ENCODE data around the gene PEPD. TPM values are rescaled to one million over a fixed set of nuclear protein-coding genes. Genes with fewer than 3 reads are reported as not detected.
A peak's percentile ranks its signal among the peaks of the same experiment; 100 is the strongest.
"Not testable (repeated sequence)": the region's sequence is repeated elsewhere in the genome, so short reads cannot be mapped to it uniquely, and the experiment has no call there.

The PEPD gene
- 10 to 100 TPM; 38.1 to 44.5 TPM for total RNA-seq

- peak; percentile 84 for DNase-seq
- H3K4me3 Mint-ChIP-seq, result peak within 1 kb of the TSS; percentile 79
- ChIA-PET POLR2A (no interaction called here), CTCF (no interaction called here)
- H3K9me3 Mint-ChIP-seq, result no peaks in the 10 kb centered on the region
- H3K27ac Mint-ChIP-seq, result peak within 1 kb of the TSS; percentile 50
- H3K4me1 Mint-ChIP-seq, result peaks cover 23% of the 10 kb centered on the region
- no peaks in the 10 kb centered on the region for H3K27me3 Mint-ChIP-seq
- no peaks in the 10 kb centered on the region for H3K36me3 Mint-ChIP-seq (ENCODE audit: low read depth)
Measured at GRCh38 chr19:33521480-33522370, at the start of gene PEPD. PEPD (minus strand) TSS chr19:33521791; CDS start chr19:33521760, 31 bp downstream.

- Mint-ChIP-seq H3K4me3 (no peak overlapping the region), H3K27me3 (peaks cover 16% of the 10 kb centered on the region), H3K36me3 (ENCODE audit: low read depth) (no peaks in the 10 kb centered on the region), H3K4me1 (no peaks in the 10 kb centered on the region), H3K9me3 (peaks cover 14% of the 10 kb centered on the region), H3K27ac (no peak overlapping the region)
- POLR2A ChIA-PET, result no interaction called here
- CTCF ChIA-PET, result no interaction called here
- DNase-seq, result no peak
Measured at GRCh38 chr19:33569821-33570220, 48.2 kb upstream of the PEPD start.

- DNase-seq, result no peak
- Mint-ChIP-seq H3K27ac (no peak overlapping the region), H3K4me3 (no peak overlapping the region), H3K4me1 (no peaks in the 10 kb centered on the region), H3K27me3 (peaks cover 16% of the 10 kb centered on the region), H3K36me3 (ENCODE audit: low read depth) (no peaks in the 10 kb centered on the region), H3K9me3 (peaks cover 3% of the 10 kb centered on the region)
- ChIA-PET POLR2A (no interaction called here), CTCF (no interaction called here)
Measured at GRCh38 chr19:33568706-33569105, 47.1 kb upstream of the PEPD start.

- Mint-ChIP-seq H3K9me3 (no peaks in the 10 kb centered on the region), H3K4me1 (no peaks in the 10 kb centered on the region), H3K4me3 (no peak overlapping the region), H3K36me3 (ENCODE audit: low read depth) (no peaks in the 10 kb centered on the region), H3K27me3 (peaks cover 2% of the 10 kb centered on the region), H3K27ac (no peak overlapping the region)
- ChIA-PET POLR2A (no interaction called here), CTCF (no interaction called here)
- no peak for DNase-seq
Measured at GRCh38 chr19:33564836-33565338, 43.3 kb upstream of the PEPD start.

GRCh38 chr19:33562636-33563035, 41.0 kb upstream of the PEPD start:
- no peak for DNase-seq
- no peak overlapping the region for H3K27ac Mint-ChIP-seq
- H3K4me1 Mint-ChIP-seq, result no peaks in the 10 kb centered on the region
- POLR2A ChIA-PET, result no interaction called here
- no peaks in the 10 kb centered on the region for H3K27me3 Mint-ChIP-seq
- H3K9me3 Mint-ChIP-seq, result no peaks in the 10 kb centered on the region
- no peak overlapping the region for H3K4me3 Mint-ChIP-seq
- H3K36me3 Mint-ChIP-seq (ENCODE audit: low read depth), result no peaks in the 10 kb centered on the region
- CTCF ChIA-PET, result no interaction called here

GRCh38 chr19:33561666-33562065, 40.1 kb upstream of the PEPD start:
- DNase-seq; H3K9me3 Mint-ChIP-seq; H3K27ac Mint-ChIP-seq; H3K4me1 Mint-ChIP-seq; CTCF ChIA-PET; POLR2A ChIA-PET; H3K27me3 Mint-ChIP-seq; H3K4me3 Mint-ChIP-seq; H3K36me3 Mint-ChIP-seq (ENCODE audit: low read depth): not testable (repeated sequence)

- no peaks in the 10 kb centered on the region for H3K27me3 Mint-ChIP-seq
- H3K27ac Mint-ChIP-seq, result no peak overlapping the region
- ChIA-PET CTCF (no interaction called here), POLR2A (no interaction called here)
- no peaks in the 10 kb centered on the region for H3K36me3 Mint-ChIP-seq (ENCODE audit: low read depth)
- no peak overlapping the region for H3K4me3 Mint-ChIP-seq
- DNase-seq, result no peak
- H3K4me1 Mint-ChIP-seq, result no peaks in the 10 kb centered on the region
- no peaks in the 10 kb centered on the region for H3K9me3 Mint-ChIP-seq
Measured at GRCh38 chr19:33561261-33561660, 39.7 kb upstream of the PEPD start.

- Mint-ChIP-seq H3K4me1 (no peaks in the 10 kb centered on the region), H3K27ac (no peak overlapping the region), H3K4me3 (no peak overlapping the region), H3K36me3 (ENCODE audit: low read depth) (no peaks in the 10 kb centered on the region), H3K9me3 (no peaks in the 10 kb centered on the region), H3K27me3 (no peaks in the 10 kb centered on the region)
- DNase-seq, result no peak
- ChIA-PET CTCF (no interaction called here), POLR2A (no interaction called here)
Measured at GRCh38 chr19:33559996-33560395, 38.4 kb upstream of the PEPD start.

- H3K4me3 Mint-ChIP-seq, result no peak overlapping the region
- ChIA-PET CTCF (no interaction called here), POLR2A (no interaction called here)
- H3K9me3 Mint-ChIP-seq, result no peaks in the 10 kb centered on the region
- DNase-seq, result no peak
- no peak overlapping the region for H3K27ac Mint-ChIP-seq
- H3K27me3 Mint-ChIP-seq, result no peaks in the 10 kb centered on the region
- no peaks in the 10 kb centered on the region for H3K36me3 Mint-ChIP-seq (ENCODE audit: low read depth)
- H3K4me1 Mint-ChIP-seq, result no peaks in the 10 kb centered on the region
Measured at GRCh38 chr19:33558856-33559255, 37.3 kb upstream of the PEPD start.

GRCh38 chr19:33558151-33558550, 36.6 kb upstream of the PEPD start:
- ChIA-PET POLR2A (interaction anchor here (0.5 kb wide), 1 partner anchor 102 kb away, joined by 5 read pairs; no protein-coding TSS in a partner anchor), CTCF (no interaction called here)

GRCh38 chr19:33557720-33558119, 36.1 kb upstream of the PEPD start:
- Mint-ChIP-seq H3K27me3 (no peaks in the 10 kb centered on the region), H3K36me3 (ENCODE audit: low read depth) (no peaks in the 10 kb centered on the region), H3K27ac (no peak overlapping the region), H3K4me1 (no peaks in the 10 kb centered on the region), H3K4me3 (no peak overlapping the region), H3K9me3 (no peaks in the 10 kb centered on the region)
- ChIA-PET CTCF (no interaction called here), POLR2A (interaction anchor here (0.5 kb wide), 1 partner anchor 102 kb away, joined by 5 read pairs; no protein-coding TSS in a partner anchor)
- no peak for DNase-seq

More at GRCh38 chr19:33558151-33558550, 36.6 kb upstream of the PEPD start:
- no peak overlapping the region for H3K4me3 Mint-ChIP-seq
- DNase-seq, result no peak
- H3K36me3 Mint-ChIP-seq (ENCODE audit: low read depth), result no peaks in the 10 kb centered on the region
- no peak overlapping the region for H3K27ac Mint-ChIP-seq
- no peaks in the 10 kb centered on the region for H3K4me1 Mint-ChIP-seq
- H3K27me3 Mint-ChIP-seq, result no peaks in the 10 kb centered on the region
- H3K9me3 Mint-ChIP-seq, result no peaks in the 10 kb centered on the region

- ChIA-PET CTCF (no interaction called here), POLR2A (no interaction called here)
- DNase-seq, result no peak
- Mint-ChIP-seq H3K27me3 (no peaks in the 10 kb centered on the region), H3K4me3 (no peak overlapping the region), H3K27ac (no peak overlapping the region), H3K4me1 (no peaks in the 10 kb centered on the region), H3K36me3 (ENCODE audit: low read depth) (no peaks in the 10 kb centered on the region), H3K9me3 (no peaks in the 10 kb centered on the region)
Measured at GRCh38 chr19:33557196-33557595, 35.6 kb upstream of the PEPD start.

GRCh38 chr19:33556261-33556660, 34.7 kb upstream of the PEPD start:
- CTCF ChIA-PET, result no interaction called here
- no peaks in the 10 kb centered on the region for H3K36me3 Mint-ChIP-seq (ENCODE audit: low read depth)
- DNase-seq, result no peak
- no peaks in the 10 kb centered on the region for H3K27me3 Mint-ChIP-seq
- no peaks in the 10 kb centered on the region for H3K4me1 Mint-ChIP-seq
- POLR2A ChIA-PET, result no interaction called here
- no peak overlapping the region for H3K27ac Mint-ChIP-seq
- no peaks in the 10 kb centered on the region for H3K9me3 Mint-ChIP-seq
- no peak overlapping the region for H3K4me3 Mint-ChIP-seq

- not testable (repeated sequence) for H3K4me3 Mint-ChIP-seq, H3K27me3 Mint-ChIP-seq
Measured at GRCh38 chr19:33555726-33556125, 34.1 kb upstream of the PEPD start.

More at GRCh38 chr19:33555726-33556125, 34.1 kb upstream of the PEPD start:
- H3K27ac Mint-ChIP-seq; DNase-seq; H3K4me1 Mint-ChIP-seq; H3K36me3 Mint-ChIP-seq (ENCODE audit: low read depth); POLR2A ChIA-PET; CTCF ChIA-PET; H3K9me3 Mint-ChIP-seq: not testable (repeated sequence)

Measured in activated CD4-positive, alpha-beta T cell treated with anti-CD3 and anti-CD28 coated beads, Interleukin-2, amount 10 ng/mL, durations not matched to agents 7 days and 5 days (primary cell).